Tibial nerve (tissue), 4 donors: ENCODE measurements around the gene SLC17A8. TPM values are rescaled to one million over a fixed set of nuclear protein-coding genes. Genes with fewer than 3 reads are reported as not detected.

Experiments used
- DNase-seq, 2 donors: peaks; one replicate each; pipeline ENCODE4 v3.0.0-alpha.2; 2019; ENCODE audit warnings: low spot score in 2 of 2
- H3K27ac ChIP-seq, 4 donors: fragments of 200-600 bp; sonication (generic) in 3 of 4; one replicate each; pipeline ENCODE4 v1.5.1; 2017 to 2019; ENCODE audit warnings: mild to moderate bottlenecking in 1 of 4
- H3K27me3 ChIP-seq, 2 donors: fragments of 200-600 bp; sonication (generic) in 1 of 2; one replicate each; pipeline versions ENCODE4 v1.5.1 to v1.6.0; 2017 to 2019
- H3K36me3 ChIP-seq, 3 donors: fragments of 200-600 bp; sonication (generic); one replicate each; pipeline ENCODE4 v1.5.1; 2018 to 2019
- H3K4me1 ChIP-seq, 4 donors: fragments of 200-600 bp; sonication (generic) in 3 of 4; one replicate each; pipeline ENCODE4 v1.5.1; 2017 to 2019
- H3K4me3 ChIP-seq, 4 donors: fragments of 200-600 bp; sonication (generic) in 3 of 4; one replicate each; pipeline ENCODE4 v1.5.1; 2017 to 2019; ENCODE audit warnings: mild to moderate bottlenecking in 1 of 4, moderate library complexity in 1 of 4
- H3K9me3 ChIP-seq, 4 donors: fragments of 200-600 bp; sonication (generic) in 3 of 4; one replicate each; pipeline ENCODE4 v1.5.1; 2017 to 2019
- CTCF ChIP-seq, 5 experiments: fragments of 200-600 bp in 3 of 5; fragments of 450-650 bp in 2 of 5; sonication (generic) in 3 of 5; IDR thresholded peaks; one replicate each; pipeline ENCODE4 v1.5.1; 2016 to 2019; ENCODE audit warnings: antibody characterized with exemption in 5 of 5, mild to moderate bottlenecking in 3 of 5, moderate library complexity in 2 of 5
- EP300 ChIP-seq, 2 donors: sonication (generic); formaldehyde crosslinking; IDR thresholded peaks; one replicate each; pipeline ENCODE4 v1.6.1; 2017; ENCODE audit warnings: antibody characterized with exemption in 2 of 2, mild to moderate bottlenecking in 1 of 2
- POLR2A ChIP-seq, 2 donors: fragments of 450-650 bp; IDR thresholded peaks; one replicate each; pipeline ENCODE4 v1.6.1; 2017; ENCODE audit warnings: antibody characterized with exemption in 2 of 2, mild to moderate bottlenecking in 2 of 2, moderate library complexity in 2 of 2
- whole genome bisulfite sequencing, 2 donors: methylation state at CpG; one replicate each; pipeline ENCODE4 v1.1.5; 2018; 5-methylcytosine and 5-hydroxymethylcytosine counted together
- total RNA-seq, 4 donors: library from RNA; depleted of rRNA; stranded (reverse); fragments of >200 nt; gene quantifications; one replicate each; pipeline ENCODE4 v1.1.0, GENCODE V29; 2016

The SLC17A8 gene
- total RNA-seq, 4 donors from 2014 or later = not detected

- Histone ChIP-seq H3K9me3 (no peaks in the 10 kb centered on the region), H3K27me3 (no peaks in the 10 kb centered on the region), H3K36me3 (no peaks in the 10 kb centered on the region), H3K4me1 (peaks cover 0 to 5% (median 0%) of the 10 kb centered on the region in 4 donors), H3K4me3 (no peak overlapping the region), H3K27ac (no peak overlapping the region)
- TF ChIP-seq EP300 (IDR thresholded peaks at IDR 0.05) = no peak
- no peak for TF ChIP-seq CTCF (IDR thresholded peaks at IDR 0.05)
- TF ChIP-seq POLR2A (IDR thresholded peaks at IDR 0.05) = no peak
- no peak for DNase-seq
These were observed 3.6 kb downstream of the SLC17A8 start for GRCh38 chr12:100360450-100360849.

- TF ChIP-seq EP300 (IDR thresholded peaks at IDR 0.05) = no peak
- no peak for TF ChIP-seq CTCF (IDR thresholded peaks at IDR 0.05)
- no peak for TF ChIP-seq POLR2A (IDR thresholded peaks at IDR 0.05)
- H3K27me3 ChIP-seq = no peaks in the 10 kb centered on the region
- peaks cover 0 to 5% (median 0%) of the 10 kb centered on the region in 4 donors for H3K4me1 ChIP-seq
- no peaks in the 10 kb centered on the region for H3K9me3 ChIP-seq
- no peaks in the 10 kb centered on the region for H3K36me3 ChIP-seq
- H3K27ac ChIP-seq = no peak overlapping the region
- no peak overlapping the region for H3K4me3 ChIP-seq
- WGBS, 2 donors = 75 to 83% methylated on average over 4 of the region's 4 CpGs
- DNase-seq = no peak
These were observed 7.5 kb downstream of the SLC17A8 start for GRCh38 chr12:100364324-100364723.

GRCh38 chr12:100365411-100365810, 8.5 kb downstream of the SLC17A8 start:
- Histone ChIP-seq H3K36me3 (no peaks in the 10 kb centered on the region), H3K27me3 (no peaks in the 10 kb centered on the region), H3K4me3 (no peak overlapping the region), H3K27ac (no peak overlapping the region), H3K9me3 (peaks cover 0 to 3% (median 0%) of the 10 kb centered on the region in 4 donors), H3K4me1 (no peaks in the 10 kb centered on the region)
- no peak for TF ChIP-seq POLR2A (IDR thresholded peaks at IDR 0.05)
- peak in 1 of 2 donors; percentile 25 for TF ChIP-seq EP300 (IDR thresholded peaks at IDR 0.05)
- TF ChIP-seq CTCF (IDR thresholded peaks at IDR 0.05) = no peak
- DNase-seq = no peak
- 60 to 65% methylated on average over 2 of the region's 2 CpGs for WGBS, 2 donors

GRCh38 chr12:100368066-100368465, 11.2 kb downstream of the SLC17A8 start:
- Histone ChIP-seq H3K27ac (no peak overlapping the region), H3K9me3 (peaks cover 0 to 3% (median 0%) of the 10 kb centered on the region in 4 donors), H3K36me3 (no peaks in the 10 kb centered on the region), H3K4me3 (no peak overlapping the region), H3K4me1 (peaks cover 0 to 8% (median 0%) of the 10 kb centered on the region in 4 donors), H3K27me3 (no peaks in the 10 kb centered on the region)
- WGBS, 2 donors = 90 to 92% methylated on average over 1 of the region's 1 CpG
- TF ChIP-seq EP300 (IDR thresholded peaks at IDR 0.05) (no peak), CTCF (IDR thresholded peaks at IDR 0.05) (no peak), POLR2A (IDR thresholded peaks at IDR 0.05) (no peak)
- DNase-seq = no peak

- no peak for DNase-seq
- 85 to 86% methylated on average over 6 of the region's 6 CpGs for WGBS, 2 donors
- H3K4me3 ChIP-seq = no peak overlapping the region
- H3K27me3 ChIP-seq = no peaks in the 10 kb centered on the region
- no peak overlapping the region for H3K27ac ChIP-seq
- H3K36me3 ChIP-seq = no peaks in the 10 kb centered on the region
- peaks cover 0 to 20% (median 0%) of the 10 kb centered on the region in 4 donors for H3K4me1 ChIP-seq
- TF ChIP-seq CTCF (IDR thresholded peaks at IDR 0.05) (no peak), POLR2A (IDR thresholded peaks at IDR 0.05) (no peak), EP300 (IDR thresholded peaks at IDR 0.05) (no peak)
- H3K9me3 ChIP-seq = peaks cover 0 to 3% (median 0%) of the 10 kb centered on the region in 4 donors
These were observed 14.3 kb downstream of the SLC17A8 start for GRCh38 chr12:100371146-100371545.
